CD14-positive monocyte (primary cell): Measurements from ENCODE around the gene TAS1R2. TPM values are rescaled to one million over a fixed set of nuclear protein-coding genes. Genes with fewer than 3 reads are reported as not detected.

Experiments used
- DNase-seq, 3 donors: peaks; one replicate each; pipeline ENCODE4 v3.0.0-alpha.2; 2011 to 2022
- H2AFZ ChIP-seq: 2 replicates; pipeline ENCODE4 v1.6.0; 2012; ENCODE audit warnings: mild to moderate bottlenecking, low read depth, low read length, inconsistent platforms; ENCODE audit not compliant: insufficient read depth, poor library complexity, severe bottlenecking
- H3K27ac ChIP-seq, 2 donors: 1 replicate in 1 of 2; 2 replicates in 1 of 2; pipeline ENCODE4 v1.5.1; 2012 to 2013; ENCODE audit warnings: low read length in 2 of 2, control low read depth in 1 of 2, inconsistent platforms in 1 of 2, low read depth in 1 of 2, mild to moderate bottlenecking in 1 of 2
- H3K27me3 ChIP-seq, 2 donors: one replicate each; pipeline versions ENCODE4 v1.6.0 to v1.6.1; 2011 to 2013; ENCODE audit warnings: low read length in 2 of 2; ENCODE audit not compliant: control insufficient read depth in 2 of 2, insufficient read depth in 2 of 2
- H3K36me3 ChIP-seq, 2 donors: replicated peaks in 1 of 2; 1 replicate in 1 of 2; 2 replicates in 1 of 2; pipeline versions ENCODE4 v1.5.1 to v1.6.1; 2012 to 2013; ENCODE audit warnings: low read length in 2 of 2, control low read depth in 1 of 2, inconsistent platforms in 1 of 2, mild to moderate bottlenecking in 1 of 2; ENCODE audit not compliant: insufficient read depth in 2 of 2, control insufficient read depth in 1 of 2
- H3K4me1 ChIP-seq, 2 donors: 1 replicate in 1 of 2; 2 replicates in 1 of 2; pipeline versions ENCODE4 v1.5.1 to v1.6.1; 2012 to 2013; ENCODE audit warnings: low read length in 2 of 2, control low read depth in 1 of 2, inconsistent platforms in 1 of 2, mild to moderate bottlenecking in 1 of 2, moderate library complexity in 1 of 2; ENCODE audit not compliant: insufficient read depth in 2 of 2, control insufficient read depth in 1 of 2
- H3K4me2 ChIP-seq: replicated peaks from 2 replicates; pipeline ENCODE3; 2012; ENCODE audit warnings: low read length, moderate library complexity, mild to moderate bottlenecking; ENCODE audit not compliant: poor library complexity, severe bottlenecking; ENCODE audit errors: extremely low read depth
- H3K4me3 ChIP-seq, 3 experiments: fragments of 200-600 bp in 1 of 3; sonication (generic) in 1 of 3; replicated peaks in 1 of 3; 1 replicate in 2 of 3; 2 replicates in 1 of 3; pipeline ENCODE4 v1.5.1; 2011 to 2013; ENCODE audit warnings: low read length in 3 of 3, mild to moderate bottlenecking in 3 of 3, control low read depth in 2 of 3, low read depth in 2 of 3, inconsistent platforms in 1 of 3, moderate library complexity in 1 of 3
- H3K79me2 ChIP-seq: 2 replicates; pipeline ENCODE4 v1.6.0; 2012; ENCODE audit warnings: mild to moderate bottlenecking, control low read depth, inconsistent platforms, low read length, moderate library complexity; ENCODE audit not compliant: insufficient read depth
- H3K9ac ChIP-seq: 2 replicates; pipeline ENCODE4 v1.6.0; 2017; ENCODE audit warnings: low read length, mild to moderate bottlenecking; ENCODE audit not compliant: insufficient read depth, poor library complexity, severe bottlenecking
- H3K9me3 ChIP-seq, 2 donors: replicated peaks in 1 of 2; 1 replicate in 1 of 2; 2 replicates in 1 of 2; pipeline versions ENCODE4 v1.5.1 to v1.6.1; 2012 to 2013; ENCODE audit warnings: low read length in 2 of 2, control low read depth in 1 of 2; ENCODE audit not compliant: control insufficient read depth in 1 of 2, insufficient read depth in 1 of 2
- H4K20me1 ChIP-seq: 2 replicates; pipeline ENCODE4 v1.6.0; 2012; ENCODE audit warnings: mild to moderate bottlenecking, low read length, control low read depth, moderate library complexity; ENCODE audit not compliant: insufficient read depth
- H3K27ac Mint-ChIP-seq, 7 donors: one replicate each; pipeline ENCODE4 v1.8.0; 2020; ENCODE audit warnings: mild to moderate bottlenecking in 7 of 7, mixed read lengths in 7 of 7, moderate library complexity in 6 of 7, inconsistent platforms in 2 of 7
- H3K27me3 Mint-ChIP-seq, 3 donors: one replicate each; pipeline ENCODE4 v1.8.0; 2021 to 2022; ENCODE audit warnings: low read depth in 3 of 3, mild to moderate bottlenecking in 3 of 3, mixed read lengths in 3 of 3, moderate library complexity in 3 of 3, inconsistent platforms in 1 of 3
- H3K36me3 Mint-ChIP-seq, 2 donors: one replicate each; pipeline ENCODE4 v1.8.0; 2020; ENCODE audit warnings: mixed read lengths in 2 of 2, inconsistent platforms in 1 of 2, mild to moderate bottlenecking in 1 of 2
- H3K4me1 Mint-ChIP-seq: one replicate; pipeline ENCODE4 v1.8.0; 2020; ENCODE audit warnings: mild to moderate bottlenecking, mixed read lengths
- H3K4me3 Mint-ChIP-seq, 2 donors: one replicate each; pipeline ENCODE4 v1.8.0; 2020; ENCODE audit warnings: mild to moderate bottlenecking in 2 of 2, mixed read lengths in 2 of 2, moderate library complexity in 1 of 2
- H3K9me3 Mint-ChIP-seq, 7 donors: one replicate each; pipeline ENCODE4 v1.8.0; 2020 to 2022; ENCODE audit warnings: mixed read lengths in 7 of 7, mild to moderate bottlenecking in 6 of 7, moderate library complexity in 6 of 7, inconsistent platforms in 2 of 7
- WGBS: methylation state at CpG from one replicate; pipeline ENCODE4 v1.1.5; 2013; ENCODE audit warnings: missing lambda C conversion rate; ENCODE audit not compliant: insufficient coverage; 5-methylcytosine and 5-hydroxymethylcytosine counted together
- intact Hi-C, 2 donors: fragments of 100-400 bp; cut with micrococcal nuclease; formaldehyde crosslinking; loops; one replicate each; pipeline versions ENCODE4 v1.15.0 to v1.15.1; 2023
- polyA plus RNA-seq, 3 donors: library from polyadenylated mRNA; depleted of rRNA in 1 of 3; unstranded in 2 of 3; stranded (reverse) in 1 of 3; fragments of 300-500 nt in 2 of 3; fragments of >200 nt in 1 of 3; fragmentation: Illumina TruSeq in 2 of 3; gene quantifications; 1 replicate in 2 of 3; 2 replicates in 1 of 3; pipeline ENCODE4 v1.2.3, GENCODE V29; 2012 to 2021
- TF ChIP-seq, protein P1 (sequence below): fragments of 200-600 bp; IDR thresholded peaks from one replicate; pipeline ENCODE4 v1.8.0; 2022; ENCODE audit warnings: antibody characterized with exemption, mild to moderate bottlenecking

TAS1R2 gene
- polyA plus RNA-seq, 3 donors = not detected

DNA sequence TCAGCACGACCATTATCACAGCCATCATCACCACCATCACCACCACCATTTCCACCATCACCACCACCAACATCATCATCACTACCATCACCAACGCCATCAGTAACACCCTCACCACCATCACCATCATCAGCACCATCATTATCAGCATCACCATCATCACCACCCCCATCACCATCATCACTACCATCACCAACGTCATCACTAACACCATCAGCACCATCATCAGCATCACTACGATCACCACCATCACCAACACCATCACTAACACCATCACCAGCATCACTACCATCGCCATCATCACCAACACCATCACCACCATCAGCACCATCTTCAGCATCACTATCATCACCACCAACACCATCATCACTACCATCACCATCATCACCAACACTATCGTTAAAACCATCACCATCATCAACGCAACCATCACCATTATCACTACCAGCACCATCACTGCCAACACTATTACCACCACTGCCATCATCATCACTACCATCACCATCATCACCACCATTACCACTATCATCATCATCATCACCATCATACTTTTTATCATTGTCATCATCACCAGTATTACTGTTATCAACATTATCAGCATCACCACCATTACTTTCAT lies 1.3 kb downstream of the TAS1R2 start:
- TF ChIP-seq, protein P1, sequence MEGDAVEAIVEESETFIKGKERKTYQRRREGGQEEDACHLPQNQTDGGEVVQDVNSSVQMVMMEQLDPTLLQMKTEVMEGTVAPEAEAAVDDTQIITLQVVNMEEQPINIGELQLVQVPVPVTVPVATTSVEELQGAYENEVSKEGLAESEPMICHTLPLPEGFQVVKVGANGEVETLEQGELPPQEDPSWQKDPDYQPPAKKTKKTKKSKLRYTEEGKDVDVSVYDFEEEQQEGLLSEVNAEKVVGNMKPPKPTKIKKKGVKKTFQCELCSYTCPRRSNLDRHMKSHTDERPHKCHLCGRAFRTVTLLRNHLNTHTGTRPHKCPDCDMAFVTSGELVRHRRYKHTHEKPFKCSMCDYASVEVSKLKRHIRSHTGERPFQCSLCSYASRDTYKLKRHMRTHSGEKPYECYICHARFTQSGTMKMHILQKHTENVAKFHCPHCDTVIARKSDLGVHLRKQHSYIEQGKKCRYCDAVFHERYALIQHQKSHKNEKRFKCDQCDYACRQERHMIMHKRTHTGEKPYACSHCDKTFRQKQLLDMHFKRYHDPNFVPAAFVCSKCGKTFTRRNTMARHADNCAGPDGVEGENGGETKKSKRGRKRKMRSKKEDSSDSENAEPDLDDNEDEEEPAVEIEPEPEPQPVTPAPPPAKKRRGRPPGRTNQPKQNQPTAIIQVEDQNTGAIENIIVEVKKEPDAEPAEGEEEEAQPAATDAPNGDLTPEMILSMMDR = no peak

DNA sequence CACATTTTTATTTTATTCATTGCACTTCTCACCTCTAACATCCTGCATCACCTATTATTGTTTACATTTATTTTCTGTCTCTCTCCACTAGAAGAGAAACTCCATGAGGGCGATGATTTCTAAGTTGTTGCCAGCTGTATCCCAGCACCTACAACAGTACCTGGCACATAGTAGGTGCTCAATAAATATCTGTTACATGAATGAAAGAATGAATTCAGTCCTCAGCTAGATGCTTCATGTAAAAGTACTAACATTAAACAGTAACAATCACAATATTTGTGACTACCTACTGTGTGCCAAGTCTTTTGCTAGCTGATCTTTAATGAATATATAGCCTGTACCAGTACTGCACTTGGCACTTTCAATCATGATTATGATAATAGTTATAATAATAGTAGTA lies 3.0 kb downstream of the TAS1R2 start:
- H3K27ac ChIP-seq = no peak overlapping the region
- H3K9ac ChIP-seq = no peak overlapping the region
- H3K27me3 Mint-ChIP-seq = peaks cover 0 to 7% (median 2%) of the 10 kb centered on the region in 3 donors
- no peaks in the 10 kb centered on the region for H3K27me3 ChIP-seq
- no peak for DNase-seq
- no peaks in the 10 kb centered on the region for H4K20me1 ChIP-seq
- no peaks in the 10 kb centered on the region for H3K9me3 ChIP-seq
- H3K4me1 Mint-ChIP-seq = no peaks in the 10 kb centered on the region
- no peaks in the 10 kb centered on the region for H3K79me2 ChIP-seq
- no peak overlapping the region for H3K4me2 ChIP-seq
- no peak overlapping the region for H3K4me3 ChIP-seq
- intact Hi-C loops = no loop called here
- no peaks in the 10 kb centered on the region for H3K36me3 Mint-ChIP-seq
- no peak overlapping the region for H3K27ac Mint-ChIP-seq
- no peaks in the 10 kb centered on the region for H3K4me1 ChIP-seq
- H2AFZ ChIP-seq = no peak overlapping the region
- WGBS = no CpG with 5 or more reads among the region's 1 CpG
- H3K9me3 Mint-ChIP-seq = no peaks in the 10 kb centered on the region
- TF ChIP-seq, protein P1 = no peak
- no peak overlapping the region for H3K4me3 Mint-ChIP-seq
- H3K36me3 ChIP-seq = no peaks in the 10 kb centered on the region

More for the DNA sequence above, 1.3 kb downstream of the TAS1R2 start:
- no peak overlapping the region for H3K4me2 ChIP-seq
- intact Hi-C loops = no loop called here
- Mint-ChIP-seq H3K36me3 (no peaks in the 10 kb centered on the region), H3K27me3 (peaks cover 1 to 7% (median 5%) of the 10 kb centered on the region in 3 donors), H3K9me3 (peaks cover 0 to 2% (median 0%) of the 10 kb centered on the region in 7 donors), H3K4me1 (no peaks in the 10 kb centered on the region), H3K27ac (no peak overlapping the region), H3K4me3 (no peak overlapping the region)
- no peak overlapping the region for H3K27ac ChIP-seq
- no peak overlapping the region for H2AFZ ChIP-seq
- 90% methylated on average over 7 of the region's 7 CpGs for WGBS
- DNase-seq = no peak
- no peaks in the 10 kb centered on the region for H3K4me1 ChIP-seq
- no peak overlapping the region for H3K4me3 ChIP-seq
- H3K9me3 ChIP-seq = no peaks in the 10 kb centered on the region
- H4K20me1 ChIP-seq = no peaks in the 10 kb centered on the region
- H3K27me3 ChIP-seq = no peaks in the 10 kb centered on the region
- no peaks in the 10 kb centered on the region for H3K36me3 ChIP-seq
- no peak overlapping the region for H3K9ac ChIP-seq
- no peaks in the 10 kb centered on the region for H3K79me2 ChIP-seq
